Fibroblast of lung (primary cell): ENCODE measurements around the gene DAAM1. TPM values are rescaled to one million over a fixed set of nuclear protein-coding genes. Genes with fewer than 3 reads are reported as not detected.

Source experiments
- DNase-seq, 2 donors: peaks; one replicate each; pipeline versions ENCODE4 v3.0.0 to v3.0.0-alpha.2; 2010; ENCODE audit warnings: low read depth in 2 of 2
- H2AFZ ChIP-seq: 2 replicates; pipeline ENCODE4 v1.5.1; 2012; ENCODE audit warnings: low read length, control low read depth, inconsistent platforms
- H3K27ac ChIP-seq: 2 replicates; pipeline ENCODE4 v1.5.1; 2011; ENCODE audit warnings: low read length, control low read depth; ENCODE audit not compliant: insufficient read depth
- H3K27me3 ChIP-seq: 2 replicates; pipeline ENCODE4 v1.5.1; 2011; ENCODE audit warnings: mild to moderate bottlenecking, low read length; ENCODE audit not compliant: control insufficient read depth, insufficient read depth
- H3K36me3 ChIP-seq: 2 replicates; pipeline ENCODE4 v1.5.1; 2011; ENCODE audit warnings: low read length; ENCODE audit not compliant: control insufficient read depth, insufficient read depth
- H3K4me1 ChIP-seq: 2 replicates; pipeline ENCODE4 v1.5.1; 2011; ENCODE audit warnings: low read length; ENCODE audit not compliant: control insufficient read depth, insufficient read depth; ENCODE audit errors: extremely low read depth
- H3K4me2 ChIP-seq: 2 replicates; pipeline ENCODE4 v1.5.1; 2011; ENCODE audit warnings: low read length, control low read depth; ENCODE audit not compliant: insufficient read depth; ENCODE audit errors: extremely low read depth
- H3K4me3 ChIP-seq, 4 experiments: fragments of 200-600 bp in 1 of 4; sonication (generic) in 1 of 4; replicated peaks in 1 of 4; 2 replicates each; pipeline ENCODE4 v1.5.1; 2011 to 2016; ENCODE audit warnings: low read length in 4 of 4, low read depth in 3 of 4, mild to moderate bottlenecking in 3 of 4, control low read depth in 2 of 4, inconsistent platforms in 1 of 4, mixed read lengths in 1 of 4; ENCODE audit not compliant: insufficient read depth in 1 of 4; ENCODE audit errors: control extremely low read depth in 1 of 4
- H3K79me2 ChIP-seq: 2 replicates; pipeline ENCODE4 v1.5.1; 2012; ENCODE audit warnings: mild to moderate bottlenecking, low read length, inconsistent platforms; ENCODE audit not compliant: control insufficient read depth, insufficient read depth
- H3K9ac ChIP-seq: 2 replicates; pipeline ENCODE4 v1.5.1; 2011; ENCODE audit warnings: mild to moderate bottlenecking, low read length, control low read depth; ENCODE audit not compliant: insufficient read depth
- H3K9me3 ChIP-seq: 2 replicates; pipeline ENCODE4 v1.5.1; 2012; ENCODE audit warnings: low read depth, low read length; ENCODE audit not compliant: control insufficient read depth, insufficient read depth
- H4K20me1 ChIP-seq: 2 replicates; pipeline ENCODE4 v1.5.1; 2011; ENCODE audit warnings: low read length; ENCODE audit not compliant: control insufficient read depth, insufficient read depth; ENCODE audit errors: extremely low read depth
- CTCF ChIP-seq, 2 donors: IDR thresholded peaks in 1 of 2; conservative IDR thresholded peaks in 1 of 2; 1 replicate in 1 of 2; 2 replicates in 1 of 2; pipeline ENCODE4 v1.5.1; 2011 to 2012; ENCODE audit warnings: low read length in 2 of 2, control low read depth in 1 of 2, inconsistent platforms in 1 of 2, low read depth in 1 of 2, mild to moderate bottlenecking in 1 of 2
- EZH2 ChIP-seq: IDR thresholded peaks from 2 replicates; pipeline ENCODE4 v1.5.1; 2012; ENCODE audit warnings: low read length, control low read depth, mild to moderate bottlenecking; ENCODE audit errors: missing control alignments
- polyA plus RNA-seq, 2 donors: library from polyadenylated mRNA; depleted of rRNA in 1 of 2; stranded (reverse) in 1 of 2; unstranded in 1 of 2; fragments of >200 nt; gene quantifications; 2 replicates each; pipeline ENCODE4 v1.2.1, GENCODE V29; 2011 to 2012; ENCODE audit warnings: missing spikeins in 1 of 2
- total RNA-seq: library from RNA; depleted of rRNA; stranded (reverse); fragments of >200 nt; gene quantifications from 2 replicates; pipeline ENCODE4 v1.2.1, GENCODE V29; 2014

DAAM1 gene
- total and polyA plus RNA-seq, 2 donors (not counting 1 experiment from before 2014, with no cell fraction given), result 15.5 to 36.3 TPM

DNA sequence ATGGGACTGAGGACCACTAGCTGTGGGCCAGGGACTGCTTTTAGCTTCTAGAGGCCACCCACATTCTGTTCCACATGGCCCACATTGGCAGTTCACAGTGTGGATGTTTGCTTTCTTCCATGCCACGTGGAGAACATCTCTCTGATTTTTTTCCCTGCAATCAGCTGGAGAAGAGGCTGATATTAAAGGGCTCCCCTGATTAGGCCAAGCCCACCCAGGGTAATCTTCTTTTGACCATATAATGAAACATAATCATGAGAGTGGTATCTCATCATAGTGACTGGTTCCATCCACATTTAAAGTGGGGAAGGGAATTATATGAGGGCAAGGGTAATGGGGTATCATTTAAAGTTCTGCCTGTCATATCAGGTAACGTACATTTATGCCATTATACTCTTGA, 15.8 kb downstream of the DAAM1 start:
- no peaks in the 10 kb centered on the region for H3K9me3 ChIP-seq
- no peaks in the 10 kb centered on the region for H3K4me1 ChIP-seq
- no peak overlapping the region for H2AFZ ChIP-seq
- no peaks in the 10 kb centered on the region for H3K36me3 ChIP-seq
- no peak overlapping the region for H3K27ac ChIP-seq
- TF ChIP-seq EZH2 (no peak), CTCF (conservative IDR thresholded peaks at IDR 0.05 in 1 of 2, IDR thresholded peaks at IDR 0.05 in 1 of 2; ENCODE audit: low read depth in 1 of 2, low read length in 2 of 2) (no peak)
- H3K79me2 ChIP-seq, result no peaks in the 10 kb centered on the region
- no peak overlapping the region for H3K9ac ChIP-seq
- H3K4me2 ChIP-seq, result no peak overlapping the region
- no peaks in the 10 kb centered on the region for H3K27me3 ChIP-seq
- DNase-seq, result no peak
- no peaks in the 10 kb centered on the region for H4K20me1 ChIP-seq
- no peak overlapping the region for H3K4me3 ChIP-seq

- TF ChIP-seq EZH2, result no peak
- no peak for TF ChIP-seq CTCF (conservative IDR thresholded peaks at IDR 0.05 in 1 of 2, IDR thresholded peaks at IDR 0.05 in 1 of 2; ENCODE audit: low read depth in 1 of 2, low read length in 2 of 2)
- H3K4me3 ChIP-seq, result no peak overlapping the region
- no peak for DNase-seq
- no peaks in the 10 kb centered on the region for H3K79me2 ChIP-seq
- no peaks in the 10 kb centered on the region for H3K36me3 ChIP-seq
- no peaks in the 10 kb centered on the region for H4K20me1 ChIP-seq
- no peaks in the 10 kb centered on the region for H3K4me1 ChIP-seq
- H3K4me2 ChIP-seq, result no peak overlapping the region
- H3K27me3 ChIP-seq, result no peaks in the 10 kb centered on the region
- H3K9me3 ChIP-seq, result no peaks in the 10 kb centered on the region
- no peak overlapping the region for H2AFZ ChIP-seq
- no peak overlapping the region for H3K9ac ChIP-seq
- no peak overlapping the region for H3K27ac ChIP-seq
Measured at GRCh38 chr14:59206892-59207291, 18.4 kb downstream of the DAAM1 start.

DNA sequence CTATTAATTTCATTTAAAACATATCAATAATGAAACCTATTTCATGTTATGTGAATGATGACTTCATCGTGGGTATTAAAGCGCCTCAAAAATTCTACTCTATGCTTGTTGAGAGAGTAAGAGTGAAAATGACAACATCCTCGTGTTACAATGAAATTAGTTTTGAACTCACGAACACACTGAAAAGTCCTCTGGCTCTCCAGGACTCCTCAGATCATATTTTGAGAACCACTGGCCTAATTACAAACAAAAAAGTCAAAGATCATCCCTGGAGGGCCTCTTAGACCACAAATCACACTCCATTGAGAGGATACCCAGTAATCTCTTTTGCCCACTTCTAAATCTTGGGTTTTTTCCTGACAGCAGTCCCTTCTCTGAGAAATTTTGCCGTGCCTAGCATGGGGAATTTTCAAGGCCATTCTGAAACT, 19.1 kb downstream of the DAAM1 start:
- no peak overlapping the region for H3K9ac ChIP-seq
- TF ChIP-seq CTCF (conservative IDR thresholded peaks at IDR 0.05 in 1 of 2, IDR thresholded peaks at IDR 0.05 in 1 of 2; ENCODE audit: low read depth in 1 of 2, low read length in 2 of 2), result no peak
- H3K4me1 ChIP-seq, result no peaks in the 10 kb centered on the region
- no peak overlapping the region for H2AFZ ChIP-seq
- H3K4me2 ChIP-seq, result no peak overlapping the region
- DNase-seq, result no peak
- no peak overlapping the region for H3K4me3 ChIP-seq
- H3K9me3 ChIP-seq, result no peaks in the 10 kb centered on the region
- H3K27me3 ChIP-seq, result no peaks in the 10 kb centered on the region
- H4K20me1 ChIP-seq, result no peaks in the 10 kb centered on the region
- no peaks in the 10 kb centered on the region for H3K36me3 ChIP-seq
- H3K79me2 ChIP-seq, result no peaks in the 10 kb centered on the region
- H3K27ac ChIP-seq, result no peak overlapping the region
